SK-N-DZ (cell line): ENCODE data around the gene SULT4A1.
"Not testable (repeated sequence)": the region's sequence is repeated elsewhere in the genome, so short reads cannot be mapped to it uniquely, and the experiment has no call there.

Source experiments
- DNase-seq: peaks from one replicate; pipeline ENCODE4 v3.0.0-alpha.2; 2015; ENCODE audit warnings: low spot score

SULT4A1 gene

GRCh38 chr22:43887391-43887790, 25.1 kb upstream of the SULT4A1 start:
- DNase-seq = no peak

DNA sequence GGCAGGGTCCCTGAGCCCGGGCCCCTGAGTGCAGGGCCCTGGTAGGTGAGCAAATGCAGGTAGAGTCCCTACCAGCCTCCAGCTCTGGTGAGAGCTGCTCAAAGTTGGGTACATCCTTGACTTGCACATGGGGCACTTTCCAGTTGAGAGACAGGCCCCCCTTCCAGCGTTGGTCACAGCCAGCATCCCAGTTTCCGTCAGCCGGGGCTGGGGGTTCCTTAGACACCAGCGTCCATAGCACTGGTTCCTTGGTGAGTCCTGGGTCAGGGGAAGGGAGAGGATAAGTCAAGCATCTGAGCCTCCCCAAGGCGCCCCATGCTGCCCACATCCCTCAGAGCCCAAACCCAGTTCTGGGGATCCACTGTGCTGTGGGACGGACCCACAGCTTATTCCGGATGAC, 23.9 kb upstream of the SULT4A1 start:
- DNase-seq = no peak

DNA sequence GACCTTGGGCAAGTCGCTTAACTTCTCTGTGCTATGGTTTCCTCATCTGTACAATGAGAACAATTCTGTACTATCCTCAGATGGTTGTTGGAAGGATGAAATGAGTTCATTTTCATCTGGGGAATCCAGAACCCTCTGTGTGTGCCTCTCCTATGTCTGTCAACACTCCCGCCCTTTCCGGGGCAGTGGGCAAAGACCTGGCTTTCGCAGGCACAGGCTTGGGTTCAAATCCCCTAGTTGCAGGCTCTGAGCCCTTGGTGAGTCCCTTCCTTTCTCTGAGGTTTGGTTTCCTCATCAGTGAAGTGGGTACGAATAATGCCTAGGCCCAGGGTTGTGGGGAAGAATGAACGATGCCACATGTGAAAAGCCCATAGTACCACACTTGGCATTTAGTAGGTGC, 23.5 kb upstream of the SULT4A1 start:
- no peak for DNase-seq

DNA sequence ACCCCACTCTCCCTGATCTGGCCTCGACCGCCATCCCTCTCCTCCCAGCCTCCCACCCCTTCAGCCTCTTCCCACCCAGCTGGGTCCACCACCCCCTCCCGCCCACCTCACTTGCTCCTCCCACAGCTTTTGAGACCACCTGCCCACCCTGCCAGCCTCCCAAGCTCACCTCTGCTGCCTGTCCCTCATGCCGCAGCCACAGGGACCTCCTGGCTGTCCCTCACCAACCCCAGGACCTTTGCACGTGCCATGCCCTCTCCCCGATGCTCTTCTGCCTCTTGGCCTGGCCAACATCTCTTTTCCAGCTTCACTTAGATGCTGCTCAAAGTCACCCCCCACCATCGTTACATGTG, 23.0 kb upstream of the SULT4A1 start:
- DNase-seq = no peak

- DNase-seq = peak; percentile 48
Measured at GRCh38 chr22:43884600-43885318, 22.4 kb upstream of the SULT4A1 start.

- no peak for DNase-seq
Measured at GRCh38 chr22:43883719-43884415, 21.6 kb upstream of the SULT4A1 start.

DNA sequence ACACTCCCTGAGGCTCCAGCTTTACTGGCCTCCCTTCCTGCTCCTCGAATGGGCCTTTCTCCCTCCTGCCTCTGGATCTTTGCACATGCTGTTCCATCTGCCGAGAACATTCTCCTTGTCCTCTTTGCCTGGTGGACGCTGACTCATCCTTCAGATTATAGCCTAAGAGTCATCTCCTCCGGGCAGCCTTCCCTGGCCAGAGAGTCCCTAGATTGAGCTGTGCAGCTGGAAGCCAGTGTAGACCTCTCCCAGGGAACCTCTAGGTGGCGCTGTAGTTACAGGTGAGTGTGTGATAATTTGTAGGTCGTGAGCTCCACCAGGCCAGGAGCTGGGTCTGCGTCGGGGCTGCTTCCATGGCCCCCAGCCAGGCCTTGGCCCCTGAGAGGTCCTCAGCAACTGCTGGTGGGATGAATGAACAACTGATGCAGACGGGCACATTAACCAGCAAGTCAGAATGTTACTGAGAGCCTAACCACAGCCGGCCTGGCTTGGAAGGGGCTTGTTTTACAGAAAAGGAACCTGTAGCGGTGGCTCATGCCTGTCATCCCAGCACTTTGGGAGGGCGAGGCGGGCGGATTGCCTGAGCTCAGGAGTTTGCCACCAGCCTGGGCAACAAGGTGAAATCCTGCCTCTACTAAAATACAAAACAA, 20.8 kb upstream of the SULT4A1 start:
- peak; percentile 74 for DNase-seq

DNA sequence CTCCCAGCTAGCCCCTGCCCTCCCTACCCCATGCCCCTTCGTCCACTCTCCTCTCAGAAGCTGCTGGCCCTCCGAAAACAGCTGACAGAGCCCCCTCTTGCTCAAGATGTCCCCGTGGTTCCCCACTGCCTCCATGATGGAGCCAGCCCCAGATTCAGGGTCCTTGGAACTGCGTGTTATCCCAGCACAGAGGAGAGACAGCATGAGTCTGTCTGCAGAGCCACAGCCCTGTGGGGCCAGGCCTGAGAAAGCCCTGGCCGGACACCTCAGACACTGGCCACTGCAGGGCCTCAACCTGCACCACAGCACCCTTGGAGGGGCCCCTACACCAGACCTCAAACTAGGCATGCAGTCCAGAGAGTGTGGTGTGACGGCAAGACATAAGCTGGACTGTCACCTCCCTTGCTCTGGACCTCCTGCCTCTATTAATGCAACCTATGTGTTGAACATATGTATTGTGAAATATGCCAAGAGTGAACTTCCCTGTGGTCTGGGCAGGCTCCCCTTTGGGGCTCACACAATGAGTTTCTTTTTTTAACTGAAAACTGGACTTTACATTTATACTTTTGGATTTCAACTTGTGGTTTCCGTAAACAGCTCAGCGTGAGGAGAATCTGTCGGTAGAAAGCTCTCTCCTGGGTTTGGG, 19.9 kb upstream of the SULT4A1 start:
- DNase-seq = no peak

- DNase-seq = no peak
Measured at GRCh38 chr22:43881091-43882061, 19.1 kb upstream of the SULT4A1 start.

DNA sequence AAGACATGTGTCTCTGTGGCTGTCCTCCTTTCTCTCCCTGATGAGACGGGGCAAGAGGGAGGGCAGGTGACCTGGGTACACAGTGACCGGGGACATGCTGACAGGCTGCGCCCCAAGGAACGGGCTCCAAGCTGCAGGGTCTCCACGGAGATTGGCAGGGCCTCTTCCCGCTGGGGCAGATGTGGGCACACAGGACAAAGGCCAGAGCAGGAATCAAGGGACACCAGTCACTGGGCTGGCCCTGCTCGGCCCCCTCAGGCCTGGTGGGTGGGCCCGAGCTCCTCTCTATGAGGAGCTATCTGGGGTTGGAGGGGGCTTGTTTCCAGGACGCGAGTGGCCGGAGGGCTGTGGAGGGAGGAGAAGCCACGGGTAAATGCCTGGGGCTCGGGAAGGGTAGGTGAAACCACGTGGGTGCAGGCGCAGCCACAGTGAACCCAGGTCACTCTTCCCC, 18.3 kb upstream of the SULT4A1 start:
- DNase-seq = no peak

DNA sequence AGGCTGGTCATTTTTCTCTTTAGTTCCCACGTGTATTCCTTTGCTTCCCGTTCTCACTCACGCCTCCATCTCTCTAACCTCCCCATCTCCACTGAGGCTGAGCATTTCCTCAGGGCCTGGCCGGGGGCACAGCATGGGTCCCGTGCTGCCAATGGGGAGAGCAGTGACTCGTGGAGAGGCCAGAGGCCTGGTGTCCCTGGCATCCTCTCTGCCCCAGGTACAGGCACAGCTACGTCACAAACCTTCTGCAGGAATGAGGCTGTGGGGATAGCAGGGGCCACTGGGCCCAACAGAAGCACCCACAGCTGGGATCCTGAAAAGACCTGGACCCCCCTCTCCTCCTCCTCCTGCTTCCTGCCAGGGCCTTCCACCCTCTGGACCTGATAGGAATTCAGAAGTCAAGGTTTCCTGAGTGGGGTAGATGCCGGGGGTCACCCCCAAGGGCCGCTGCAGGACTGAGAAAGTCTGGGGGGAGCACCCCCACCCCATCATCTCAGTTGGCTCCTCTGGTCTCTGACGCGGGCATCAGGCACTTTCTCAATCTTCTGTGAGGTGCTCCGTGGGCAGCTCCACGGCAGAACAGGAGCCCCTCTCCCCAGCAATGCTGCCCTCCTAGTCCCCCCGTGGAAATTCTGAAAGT, 17.7 kb upstream of the SULT4A1 start:
- DNase-seq = no peak

DNA sequence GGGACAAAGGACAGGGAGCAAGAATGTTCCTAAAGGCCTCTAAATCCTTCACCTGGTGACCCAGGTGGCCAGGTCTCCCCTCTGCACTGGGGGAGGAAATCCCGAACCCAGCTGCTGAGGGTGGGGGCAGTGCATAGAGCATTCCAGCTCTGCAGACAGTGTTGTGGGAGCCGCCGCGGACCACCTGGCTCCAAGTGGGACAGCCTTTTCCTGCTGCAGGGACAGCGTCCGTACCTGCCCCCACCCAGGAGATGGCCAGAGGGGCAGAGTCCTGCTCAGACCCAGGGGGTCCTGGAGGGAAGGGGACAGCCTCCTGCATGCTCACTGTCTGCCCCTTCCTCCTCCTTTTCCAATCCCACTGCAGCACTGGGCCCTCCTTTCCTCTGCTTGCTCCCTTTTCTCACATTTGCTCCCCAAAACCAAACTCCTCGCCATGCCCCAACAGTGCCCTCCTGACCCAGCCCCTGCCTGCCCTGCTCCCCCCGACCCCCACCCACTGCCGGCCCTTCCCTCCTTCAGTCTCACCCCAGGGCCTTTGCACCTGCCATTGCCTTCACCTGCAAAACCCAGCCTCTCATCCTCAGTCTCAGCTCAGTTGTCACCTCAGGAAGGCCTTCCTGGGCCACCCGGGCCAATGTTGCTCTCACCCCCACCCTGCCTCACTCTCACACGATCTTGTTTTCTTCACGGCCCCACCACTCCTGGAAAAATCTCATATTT, 16.7 kb upstream of the SULT4A1 start:
- DNase-seq = no peak

GRCh38 chr22:43878079-43878795, 15.9 kb upstream of the SULT4A1 start:
- no peak for DNase-seq

GRCh38 chr22:43876866-43877509, 14.7 kb upstream of the SULT4A1 start:
- no peak for DNase-seq

DNA sequence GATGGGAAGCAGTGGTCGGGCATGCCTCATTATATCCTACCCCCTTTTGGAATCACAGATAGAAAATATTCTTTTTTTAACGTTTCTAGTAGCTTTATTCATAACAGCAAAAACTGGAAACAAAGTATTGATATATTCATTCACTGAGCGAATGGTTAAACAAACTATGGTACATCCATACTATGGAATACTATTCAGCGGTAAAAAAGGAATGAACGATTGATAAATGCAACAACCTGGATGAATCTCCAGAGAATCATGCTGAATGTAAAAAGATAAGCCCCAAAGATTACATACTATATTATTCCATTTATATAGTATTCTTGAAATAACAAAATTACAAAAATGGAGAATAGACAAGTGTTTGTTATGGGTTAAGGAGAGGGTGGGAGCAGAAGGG, 7.5 kb upstream of the SULT4A1 start:
- no peak for DNase-seq

- not testable (repeated sequence) for DNase-seq
Measured at GRCh38 chr22:43869001-43869400, 6.7 kb upstream of the SULT4A1 start.

DNA sequence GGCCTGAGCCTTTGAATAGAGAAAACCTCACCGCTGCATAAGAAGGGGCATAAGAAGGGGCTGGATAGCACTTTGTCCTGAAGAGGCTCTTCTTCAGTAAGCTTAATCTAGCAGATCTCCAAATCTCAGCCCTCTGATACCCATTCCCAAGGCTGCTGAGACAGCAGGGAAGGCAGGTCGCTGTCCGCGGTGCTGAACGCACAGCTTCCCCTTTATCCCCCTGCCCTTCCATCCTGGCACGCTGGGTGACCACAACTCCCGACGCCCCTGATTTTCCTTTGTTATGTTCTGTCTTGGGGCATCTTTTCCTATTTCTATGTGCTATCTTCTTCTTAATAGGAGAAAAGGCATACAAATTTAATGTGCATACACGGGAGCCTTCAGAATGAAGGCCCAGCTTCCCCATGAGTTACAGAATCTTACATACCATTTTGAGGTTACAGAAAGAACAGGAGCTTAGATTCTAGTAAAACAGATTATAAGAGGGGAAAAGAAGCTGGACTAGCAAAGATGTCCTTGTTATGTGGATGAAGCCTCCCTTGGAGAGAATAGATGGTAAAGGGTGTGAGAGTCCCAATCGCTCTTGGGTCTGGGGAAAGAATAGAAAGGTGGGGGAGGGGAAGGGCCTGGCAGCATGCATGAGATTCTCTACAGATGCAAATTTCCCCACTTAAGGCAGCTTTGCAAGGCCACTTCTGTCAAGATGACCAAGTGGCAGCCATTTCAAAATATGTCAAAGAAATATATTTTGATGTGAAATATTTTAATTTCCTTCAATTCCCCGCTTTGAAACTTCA, 5.7 kb upstream of the SULT4A1 start:
- peak; percentile 29 for DNase-seq

DNA sequence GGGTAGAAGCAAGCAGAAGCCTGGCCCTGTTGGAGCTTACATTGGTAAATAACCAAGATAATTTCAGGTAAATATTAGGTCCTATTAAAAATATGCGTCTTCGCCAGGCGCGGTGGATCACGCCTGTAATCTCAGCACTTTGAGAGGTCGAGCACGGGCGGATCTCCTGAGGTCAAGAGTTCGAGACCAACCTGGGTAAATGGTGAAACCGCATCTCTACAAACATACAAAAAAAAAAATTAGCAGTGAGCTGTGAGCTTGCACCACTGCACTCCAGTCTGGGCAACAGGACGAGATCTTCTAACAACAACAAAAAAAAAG, 529 bp upstream of the SULT4A1 start:
- DNase-seq = no peak
